ENCODE measurements around the gene CCDC150.
"Not testable (repeated sequence)": the region's sequence is repeated elsewhere in the genome, so short reads cannot be mapped to it uniquely, and the experiment has no call there.

Gene CCDC150

GRCh38 chr2:196638765-196639164 is 750 bp upstream of the CCDC150 start:
- DNase-seq, result no peak

GRCh38 chr2:196640031-196640548 is 575 bp downstream of the CCDC150 start:
- no peak for DNase-seq

- no peak for DNase-seq
Observed at GRCh38 chr2:196649202-196649601, 9.7 kb downstream of the CCDC150 start.

- no peak for DNase-seq
Observed at GRCh38 chr2:196651387-196652094, 12.0 kb downstream of the CCDC150 start.

GRCh38 chr2:196652869-196653268 is 13.4 kb downstream of the CCDC150 start:
- DNase-seq, result no peak

- DNase-seq, result no peak
Observed at GRCh38 chr2:196653843-196654242, 14.3 kb downstream of the CCDC150 start.

- DNase-seq, result no peak
Observed at GRCh38 chr2:196655761-196656160, 16.2 kb downstream of the CCDC150 start.

- no peak for DNase-seq
Observed at GRCh38 chr2:196657333-196657732, 17.8 kb downstream of the CCDC150 start.

- no peak for DNase-seq
Observed at GRCh38 chr2:196659844-196660243, 20.3 kb downstream of the CCDC150 start.

- no peak for DNase-seq
Observed at GRCh38 chr2:196660244-196660643, 20.7 kb downstream of the CCDC150 start.

GRCh38 chr2:196670342-196670741 is 30.8 kb downstream of the CCDC150 start:
- no peak for DNase-seq

GRCh38 chr2:196675963-196676362 is 36.4 kb downstream of the CCDC150 start:
- DNase-seq, result no peak

GRCh38 chr2:196677404-196677803 is 37.9 kb downstream of the CCDC150 start:
- no peak for DNase-seq

- no peak for DNase-seq
Observed at GRCh38 chr2:196679368-196679767, 39.9 kb downstream of the CCDC150 start.

- no peak for DNase-seq
Observed at GRCh38 chr2:196681510-196681909, 42.0 kb downstream of the CCDC150 start.

GRCh38 chr2:196685792-196686191 is 46.3 kb downstream of the CCDC150 start:
- DNase-seq, result no peak

GRCh38 chr2:196686737-196687136 is 47.2 kb downstream of the CCDC150 start:
- not testable (repeated sequence) for DNase-seq

GRCh38 chr2:196696423-196697079 is 57.0 kb downstream of the CCDC150 start:
- no peak for DNase-seq

- DNase-seq, result no peak
Observed at GRCh38 chr2:196697825-196698224, 58.3 kb downstream of the CCDC150 start.

- no peak for DNase-seq
Observed at GRCh38 chr2:196702641-196703040, 63.1 kb downstream of the CCDC150 start.

GRCh38 chr2:196703695-196704094 is 64.2 kb downstream of the CCDC150 start:
- no peak for DNase-seq

GRCh38 chr2:196710056-196710455 is 70.5 kb downstream of the CCDC150 start:
- DNase-seq, result not testable (repeated sequence)

GRCh38 chr2:196711625-196712024 is 72.1 kb downstream of the CCDC150 start:
- DNase-seq, result no peak

GRCh38 chr2:196712867-196713266 is 73.4 kb downstream of the CCDC150 start:
- no peak for DNase-seq

Data from stimulated activated naive CD4-positive, alpha-beta T cell (primary cell).